Activated CD4-positive, CD25-positive, alpha-beta regulatory T cell treated with anti-CD3 and anti-CD28 coated beads, Interleukin-2, amount 50 U/mL, for 24 hours (primary cell): ENCODE measurements around the gene FRAT1.
A peak's percentile ranks its signal among the peaks of the same experiment; 100 is the strongest.
"Not testable (repeated sequence)": the region's sequence is repeated elsewhere in the genome, so short reads cannot be mapped to it uniquely, and the experiment has no call there.

Experiments used
- ATAC-seq, 2 donors: fragments of 150-1000 bp; cut with Tn5 transposase; one replicate each; pipeline ENCODE4 v1.10.0; 2021; ENCODE audit warnings: mild to moderate bottlenecking in 1 of 2, moderate library complexity in 1 of 2

FRAT1 gene

DNA sequence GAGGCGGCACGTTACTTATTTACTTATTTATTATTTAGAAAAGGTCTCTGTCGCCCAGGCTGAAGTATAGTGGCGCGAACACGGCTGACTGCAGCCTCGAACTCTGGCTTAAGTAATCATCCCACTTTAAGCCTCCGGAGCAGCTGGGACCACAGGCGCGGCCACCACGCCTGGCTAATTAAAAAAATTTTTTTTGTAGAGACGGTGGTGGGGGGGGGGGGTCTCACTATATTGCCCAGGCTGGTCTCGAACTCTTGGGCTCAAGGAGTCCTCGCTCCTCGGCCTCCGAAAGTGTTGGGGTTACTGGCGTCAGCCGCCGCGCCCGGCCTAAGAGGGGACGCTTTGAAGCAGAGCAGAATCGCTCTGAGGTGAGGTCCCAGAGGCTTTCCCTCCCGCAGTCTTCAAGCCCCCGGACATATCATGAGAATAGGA is 16.1 kb downstream of the FRAT1 start:
- ATAC-seq: no peak

DNA sequence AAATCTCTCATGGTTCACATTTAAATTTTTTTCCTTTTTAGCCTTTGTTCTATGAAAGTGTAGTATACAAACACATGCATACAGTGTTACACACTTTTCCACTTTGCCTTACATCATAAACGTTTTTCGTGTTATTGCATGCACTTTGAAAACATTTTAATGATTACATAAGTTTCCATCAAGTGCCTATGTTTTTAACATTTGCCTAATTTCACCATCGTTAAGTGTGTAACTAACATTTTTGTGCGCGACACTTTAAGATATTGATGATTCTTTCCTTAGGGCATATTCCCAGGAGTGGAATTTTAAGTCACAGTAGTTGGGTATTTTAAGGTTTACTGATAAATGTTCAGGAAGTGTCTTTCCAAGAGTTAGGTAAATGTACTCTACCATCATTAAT is 16.9 kb downstream of the FRAT1 start:
- no peak for ATAC-seq

DNA sequence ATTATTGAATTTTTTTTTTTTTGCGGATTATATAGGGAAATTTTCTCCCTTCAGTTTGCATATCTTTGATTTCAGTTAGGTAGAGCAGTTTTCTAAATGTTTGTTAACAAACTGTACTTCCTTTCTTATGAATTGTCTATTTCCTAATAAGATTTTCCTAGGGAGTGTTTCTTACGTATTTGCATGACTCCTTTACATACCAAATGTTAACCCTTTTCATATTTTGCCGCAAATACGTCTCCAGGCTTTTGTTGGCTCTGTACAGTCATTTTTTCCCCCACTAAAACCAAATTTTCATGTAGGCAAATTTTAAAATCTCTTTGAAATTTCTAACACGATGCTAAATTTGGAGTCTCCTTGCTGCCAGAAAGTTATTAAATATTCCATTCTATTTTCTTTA is 17.4 kb downstream of the FRAT1 start:
- ATAC-seq: no peak

DNA sequence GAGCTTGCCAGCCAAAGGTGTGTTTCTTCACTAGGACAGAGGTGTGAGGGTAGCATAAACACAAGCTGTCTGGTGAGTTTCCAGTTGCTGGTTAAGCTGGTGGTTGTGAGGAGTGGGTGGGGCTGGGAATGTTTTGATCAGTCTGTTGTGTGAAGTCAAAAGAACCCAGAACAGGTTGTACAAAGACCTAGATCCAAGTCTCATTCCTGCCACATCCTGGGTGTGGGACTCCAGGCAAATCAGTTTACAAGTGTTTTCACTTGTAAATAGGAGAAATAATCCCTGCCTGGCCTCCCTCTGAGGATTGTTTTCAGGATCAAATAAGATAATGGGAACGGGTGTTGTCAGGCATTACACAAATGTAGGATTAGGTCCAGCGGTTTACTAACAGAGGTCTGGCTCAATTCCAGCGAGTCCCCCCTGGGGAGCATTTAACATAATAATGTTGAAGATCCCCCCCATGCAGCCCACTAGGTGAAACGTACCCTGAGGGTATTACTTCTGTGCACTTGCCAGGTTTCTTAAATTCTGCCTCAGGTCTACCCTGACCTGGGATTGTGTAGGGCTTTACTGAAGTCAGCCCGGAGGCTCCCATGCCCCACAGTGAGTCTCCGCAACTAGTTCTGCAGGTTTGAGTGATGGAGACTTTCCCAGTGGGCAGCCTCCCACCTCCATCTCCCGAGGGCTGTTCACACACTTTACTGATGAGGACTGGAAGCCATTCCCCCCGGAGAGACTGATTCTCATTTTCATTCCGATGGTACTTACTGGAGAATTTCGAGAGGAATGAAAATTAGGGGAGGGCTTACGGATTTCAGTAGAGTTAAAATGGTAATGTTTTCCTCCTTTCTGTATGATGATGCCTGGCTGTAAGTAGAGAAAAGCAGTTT is 18.1 kb downstream of the FRAT1 start:
- no peak for ATAC-seq

DNA sequence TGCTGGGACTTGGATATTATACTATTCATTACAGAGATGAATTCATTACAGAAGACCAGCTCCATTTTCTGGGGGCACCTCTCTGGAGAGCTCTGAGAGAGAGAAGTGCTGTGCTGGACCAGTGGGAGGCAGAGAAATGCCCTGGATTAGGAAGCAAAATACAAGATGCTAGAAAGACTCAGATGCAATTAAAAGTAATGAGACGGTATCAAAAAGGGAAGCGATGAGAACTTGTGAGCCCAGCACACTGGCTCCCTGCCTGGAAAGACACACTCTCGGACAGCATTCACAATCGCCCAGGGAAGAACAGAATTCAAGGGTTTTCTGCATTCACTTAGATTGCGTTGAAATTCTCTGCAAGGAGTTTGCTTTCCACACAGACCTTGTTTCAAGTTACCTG is 19.0 kb downstream of the FRAT1 start:
- ATAC-seq: no peak

DNA sequence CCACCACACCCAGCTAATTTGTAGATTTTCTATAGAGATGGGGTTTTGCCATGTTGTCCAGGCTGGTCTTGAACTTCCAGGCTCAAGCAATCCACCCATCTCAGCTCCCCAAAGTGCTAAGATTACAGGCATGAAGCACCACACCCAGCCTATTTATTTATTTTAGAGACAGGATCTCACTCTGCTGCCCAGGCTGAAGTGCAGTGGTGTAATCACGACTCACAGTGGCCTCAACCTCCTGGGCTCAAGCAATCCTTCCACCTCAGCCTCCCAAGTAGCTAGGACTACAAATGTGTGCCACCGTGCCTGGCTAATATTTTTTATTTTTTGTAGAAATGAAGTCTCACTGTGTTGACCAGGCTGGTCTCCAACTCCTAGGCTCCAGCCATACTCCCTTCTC is 22.3 kb downstream of the FRAT1 start:
- no peak for ATAC-seq

DNA sequence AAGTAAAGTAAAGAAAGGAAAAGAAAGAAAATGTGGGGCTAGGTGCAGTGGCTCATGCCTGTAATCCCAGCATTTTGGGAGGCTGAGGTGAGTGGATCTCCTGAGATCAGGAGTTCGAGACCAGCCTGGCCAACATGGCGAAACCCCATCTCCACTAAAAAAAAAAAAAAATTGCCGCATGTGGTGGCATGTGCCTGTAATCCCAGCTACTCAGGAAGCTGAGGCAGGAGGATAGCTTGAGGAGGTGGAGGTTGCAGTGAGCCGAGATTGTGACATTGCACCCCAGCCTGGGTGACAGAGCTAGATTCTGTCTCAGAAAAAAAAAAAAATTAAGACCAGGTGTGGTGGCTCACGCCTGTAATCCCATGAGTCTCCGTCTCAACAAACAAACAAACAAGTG is 24.6 kb downstream of the FRAT1 start:
- ATAC-seq: not testable (repeated sequence)

DNA sequence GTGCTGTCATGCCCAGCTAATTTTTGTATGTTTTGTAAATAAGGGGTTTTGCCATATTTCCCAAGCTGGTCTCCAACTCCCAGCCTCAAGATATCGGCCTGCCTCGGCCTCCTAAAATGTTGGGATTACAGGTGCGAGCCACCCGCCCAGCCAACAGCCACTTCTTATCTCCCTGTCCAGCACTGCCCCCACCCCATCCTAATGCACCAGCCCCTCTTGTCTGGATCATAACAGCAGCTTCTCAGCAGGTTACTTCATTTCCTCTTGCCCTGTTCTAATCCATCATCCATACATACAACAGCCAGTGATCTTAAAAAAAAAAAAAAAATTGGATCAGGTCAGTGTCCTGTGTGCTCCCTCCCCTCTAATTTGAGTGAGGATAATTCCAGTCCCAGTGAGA is 28.2 kb downstream of the FRAT1 start:
- ATAC-seq: no peak

DNA sequence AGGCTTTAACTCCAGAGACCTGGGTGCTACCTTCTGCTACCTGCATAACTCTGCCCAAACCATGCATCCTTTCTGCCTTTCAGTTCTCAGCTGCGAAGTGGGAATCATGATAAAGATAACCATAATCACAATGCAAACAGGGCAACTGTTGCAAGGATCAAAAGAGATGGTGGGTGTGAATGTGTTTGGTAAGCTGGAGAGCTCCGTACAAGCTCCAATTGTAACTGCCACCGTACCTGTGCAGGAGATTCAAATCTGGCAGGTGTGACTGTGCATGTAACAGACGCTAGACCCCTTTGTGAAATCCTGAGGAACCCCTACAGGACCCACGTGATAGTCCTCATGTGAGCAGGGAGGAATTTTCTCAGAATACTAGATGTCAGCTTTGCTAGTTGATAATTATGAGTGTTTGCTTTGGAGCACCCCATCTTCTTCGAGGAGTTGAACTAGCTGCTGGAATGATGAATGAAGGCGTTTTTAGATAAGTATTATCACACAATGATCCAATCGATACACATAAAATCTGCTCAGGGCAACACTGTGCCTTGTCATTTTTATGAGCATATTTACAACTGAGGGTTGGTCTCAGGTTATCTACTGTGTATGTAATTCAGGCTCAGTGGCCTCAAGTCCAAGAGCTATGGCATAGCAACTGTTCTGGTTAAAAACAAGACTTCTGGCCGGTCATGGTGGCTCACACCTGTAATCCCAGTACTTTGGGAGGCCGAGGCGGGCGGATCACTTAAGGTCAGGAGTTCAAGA is 30.9 kb downstream of the FRAT1 start:
- no peak for ATAC-seq

DNA sequence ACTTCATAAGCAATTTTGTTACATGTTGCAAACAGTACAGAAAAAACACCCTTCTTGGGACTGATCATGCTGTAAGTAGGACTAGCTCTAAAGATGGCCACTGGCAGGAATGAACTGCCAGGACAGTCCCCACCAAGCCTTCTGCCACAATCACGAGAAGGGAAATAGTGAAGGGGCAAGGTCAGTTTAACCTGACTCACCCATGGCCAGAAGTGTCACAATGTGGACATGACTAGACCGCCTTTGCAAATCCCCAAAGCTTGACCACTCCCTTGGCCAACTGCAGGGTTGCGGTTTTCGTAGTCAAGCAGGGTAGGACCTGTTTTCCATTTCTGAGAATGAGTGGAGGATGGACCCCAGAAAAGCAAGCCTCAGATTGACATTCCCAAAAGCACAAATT is 34.9 kb downstream of the FRAT1 start:
- ATAC-seq: no peak

DNA sequence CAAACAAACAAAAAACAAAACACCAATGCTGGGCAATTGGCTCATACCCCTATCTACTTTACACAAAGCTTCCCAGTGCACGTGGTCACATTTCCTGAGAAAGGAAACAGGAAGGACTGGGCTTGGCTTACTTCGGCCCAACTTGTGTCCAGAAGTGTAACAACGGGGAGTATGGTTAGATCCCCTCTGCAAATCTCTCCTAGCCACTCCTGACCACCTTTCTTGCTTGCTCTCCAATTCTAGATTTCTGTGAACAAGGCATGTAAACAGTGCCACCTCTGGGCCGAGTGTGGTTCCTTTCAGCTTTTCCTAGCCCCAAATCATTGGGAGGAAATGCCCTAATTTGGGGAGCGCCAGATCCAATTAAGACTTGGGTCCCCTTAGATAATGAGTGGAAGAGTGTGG is 36.5 kb downstream of the FRAT1 start:
- ATAC-seq: no peak

DNA sequence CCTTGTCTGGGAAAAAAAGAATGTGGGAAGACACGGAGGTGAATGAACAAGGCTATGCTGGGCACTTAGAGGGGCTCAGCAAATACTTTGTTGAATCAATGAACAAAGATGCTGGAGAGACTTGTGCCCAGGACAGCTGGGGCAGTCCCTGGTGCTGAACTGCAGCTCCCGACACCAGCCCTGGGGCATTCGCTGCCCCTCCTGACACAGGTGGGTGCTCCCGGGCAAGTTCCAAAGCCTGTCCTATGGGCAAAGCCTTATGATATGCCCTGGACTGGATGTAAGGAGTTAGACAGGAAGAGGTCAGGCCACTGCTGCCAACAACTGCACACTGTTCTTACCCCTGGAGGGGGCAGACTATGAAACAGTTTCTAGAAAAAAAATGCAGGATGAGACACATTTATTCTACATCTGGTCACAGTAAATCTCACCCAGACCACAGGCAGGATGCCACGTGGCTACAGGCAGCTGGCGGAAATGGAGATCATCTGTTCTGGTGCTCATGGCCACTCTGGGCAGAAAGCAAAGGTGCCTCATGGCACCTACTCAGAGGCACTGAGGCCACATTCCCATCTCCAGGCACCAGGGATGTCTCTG is 37.3 kb downstream of the FRAT1 start:
- ATAC-seq: peak in 1 of 2 donors; percentile 9

DNA sequence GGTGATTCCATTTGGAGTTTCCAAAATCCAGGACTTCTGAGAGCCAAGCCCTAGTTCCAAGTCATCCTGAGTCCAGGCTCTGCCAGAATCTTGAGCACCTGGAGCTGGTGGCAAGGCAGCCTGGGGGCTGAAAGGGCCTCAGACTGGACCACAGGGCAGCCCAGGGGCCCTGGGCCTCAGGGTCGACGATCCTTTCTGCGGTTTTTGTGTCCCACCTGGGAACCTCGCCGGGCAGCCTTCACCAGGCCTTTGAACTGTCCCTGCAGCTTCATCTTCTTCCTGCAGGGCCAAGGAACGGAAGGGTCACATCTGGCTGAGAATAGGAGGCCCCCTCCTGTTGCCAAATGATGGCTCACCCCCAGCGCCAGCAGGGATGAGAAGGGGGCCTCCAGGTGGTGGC is 37.8 kb downstream of the FRAT1 start:
- no peak for ATAC-seq

DNA sequence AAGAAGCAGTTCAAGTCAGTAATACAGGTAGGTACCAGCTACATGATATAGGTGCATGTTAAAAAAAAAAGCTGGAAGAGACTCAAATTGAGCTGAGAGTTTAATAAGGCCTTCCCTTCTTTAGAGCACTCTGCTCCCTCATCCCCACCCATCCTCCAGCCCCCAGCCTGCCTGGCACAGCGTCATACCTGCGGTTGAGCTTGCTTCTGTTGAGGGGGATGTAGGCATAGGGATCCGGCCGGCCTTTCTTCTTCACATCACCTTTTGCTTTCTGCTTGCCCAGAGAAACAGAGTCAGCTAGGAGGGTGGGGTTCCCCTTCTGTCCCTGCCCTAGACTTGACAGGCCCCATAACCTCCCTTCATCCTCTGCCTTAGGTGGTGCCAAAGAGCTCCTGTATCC is 39.3 kb downstream of the FRAT1 start:
- ATAC-seq: no peak

DNA sequence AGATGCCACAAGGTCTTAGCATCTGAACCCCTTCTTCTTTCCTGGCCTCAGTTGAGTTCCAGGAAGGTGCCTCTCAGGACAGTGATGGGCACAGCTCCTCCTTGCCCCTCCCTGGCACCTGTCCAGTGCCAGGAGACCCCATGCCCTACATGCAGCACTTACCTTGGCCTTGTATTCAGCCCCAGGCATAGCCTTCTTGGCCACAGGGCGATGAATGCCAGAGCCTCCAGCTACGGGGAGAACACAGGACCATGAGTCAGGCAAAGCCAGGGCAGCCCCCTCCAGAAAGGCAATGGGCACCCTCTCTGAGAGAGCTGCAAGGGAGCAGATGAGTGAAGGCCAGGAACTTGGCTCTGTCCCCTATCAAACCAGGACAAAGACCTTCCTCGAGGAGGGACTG is 39.7 kb downstream of the FRAT1 start:
- no peak for ATAC-seq

DNA sequence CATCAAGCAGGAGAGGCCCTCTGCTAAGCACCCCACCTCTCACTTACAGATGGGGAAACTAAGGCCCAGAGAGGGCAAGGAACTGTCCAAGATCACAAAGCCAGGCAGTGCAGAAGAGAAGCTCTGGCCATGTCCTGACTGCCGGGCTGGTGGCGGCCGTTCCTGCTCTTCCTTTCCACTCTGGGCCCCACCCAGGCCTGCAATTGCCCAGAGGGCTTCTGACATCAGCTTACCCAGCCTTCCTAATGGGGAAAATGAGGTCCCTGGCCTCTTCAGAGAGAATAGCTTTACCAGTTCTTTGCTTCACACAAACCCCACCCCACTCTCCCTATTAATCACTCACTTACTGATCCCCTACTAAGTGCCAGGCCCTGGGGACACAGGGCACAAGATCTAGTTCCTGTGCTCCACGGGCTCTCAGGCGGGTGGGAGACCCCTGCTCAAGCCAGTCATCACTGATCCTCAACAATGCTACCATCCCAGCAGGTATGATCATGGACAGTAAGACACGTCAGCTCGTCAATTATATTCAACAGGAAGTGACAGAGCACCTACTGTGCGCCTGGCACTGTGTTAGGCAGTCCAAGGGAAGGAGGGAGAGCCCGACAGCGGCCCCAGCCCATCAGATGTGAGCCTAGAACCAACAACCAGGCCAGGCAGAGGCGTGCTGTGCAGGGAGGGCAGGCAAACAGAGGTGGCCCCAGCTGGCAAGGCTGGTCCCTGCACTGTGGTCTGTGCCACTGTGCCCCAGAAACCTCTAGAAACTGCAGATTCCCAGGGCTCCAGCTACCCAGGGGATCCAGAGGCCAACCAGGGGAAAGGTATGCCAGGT is 41.9 kb downstream of the FRAT1 start:
- no peak for ATAC-seq

DNA sequence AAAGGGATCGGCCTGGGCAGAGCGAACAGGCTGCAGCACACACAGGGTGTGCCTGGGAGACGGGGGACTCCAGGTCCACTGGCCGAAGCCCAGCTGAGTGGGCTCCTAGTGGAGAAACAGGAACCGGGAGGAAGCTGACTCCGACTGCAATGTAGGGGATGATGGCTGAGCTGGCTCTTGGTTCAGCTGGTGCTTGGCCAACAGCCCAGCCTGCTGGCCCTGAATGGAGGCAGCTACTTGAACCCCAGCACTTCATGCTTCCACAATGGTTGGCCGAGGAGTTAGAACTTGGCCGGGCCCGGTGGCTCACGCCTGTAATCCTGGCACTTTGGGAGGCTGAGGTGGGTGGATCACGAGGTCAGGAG is 42.4 kb downstream of the FRAT1 start:
- no peak for ATAC-seq

DNA sequence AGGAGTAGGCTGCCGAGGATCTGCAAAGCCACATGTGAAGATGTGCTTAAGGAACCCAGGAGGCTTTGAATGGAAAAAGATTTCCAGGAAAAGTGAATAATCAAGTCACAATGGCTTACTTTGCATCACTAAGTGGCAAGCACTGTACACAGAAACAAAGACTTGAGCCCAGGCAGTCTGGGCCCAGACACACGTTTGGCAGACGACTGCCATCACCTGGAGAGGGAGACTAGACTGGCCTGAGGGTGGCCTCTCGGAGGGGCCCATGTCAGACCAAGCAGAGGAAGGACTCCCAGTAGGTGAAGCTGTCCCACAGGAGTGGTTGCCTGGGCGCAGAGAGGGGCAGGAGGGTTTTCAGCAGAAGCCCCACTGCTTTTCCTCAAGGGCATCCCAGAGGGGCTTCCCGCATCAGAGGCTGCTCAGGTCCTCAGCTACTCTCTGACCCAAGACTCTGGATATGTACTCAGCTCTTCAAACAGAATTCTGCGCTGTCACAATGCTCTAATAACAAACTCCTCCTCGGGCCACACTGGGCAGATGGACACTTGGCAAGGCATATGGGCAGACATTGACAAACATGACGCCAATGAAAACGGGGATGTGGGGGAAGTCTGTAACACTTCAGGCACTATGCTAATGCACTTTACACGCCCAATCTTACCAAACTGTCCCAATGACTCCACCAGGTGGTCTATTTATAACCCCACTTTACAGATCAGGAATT is 43.4 kb downstream of the FRAT1 start:
- ATAC-seq: no peak

DNA sequence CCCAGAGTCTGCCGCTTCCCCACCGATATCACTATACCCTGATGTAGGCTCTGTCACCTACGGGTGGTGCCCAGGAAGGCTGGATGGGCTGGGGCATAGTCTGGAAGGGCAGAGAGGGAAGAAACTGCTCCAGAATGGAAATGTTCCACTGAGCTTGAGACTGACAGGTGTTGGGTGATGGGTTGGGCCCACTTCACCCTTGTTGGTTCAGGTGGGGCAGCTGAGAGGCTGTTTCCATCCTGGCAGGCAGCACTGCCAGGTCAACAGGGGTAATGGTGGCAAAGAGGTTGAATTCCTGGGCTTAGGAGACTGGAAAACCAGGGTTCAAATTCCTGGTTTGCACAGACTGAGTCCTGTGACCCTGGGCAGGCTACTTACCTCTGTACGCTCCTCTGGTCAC is 44.0 kb downstream of the FRAT1 start:
- ATAC-seq: no peak

DNA sequence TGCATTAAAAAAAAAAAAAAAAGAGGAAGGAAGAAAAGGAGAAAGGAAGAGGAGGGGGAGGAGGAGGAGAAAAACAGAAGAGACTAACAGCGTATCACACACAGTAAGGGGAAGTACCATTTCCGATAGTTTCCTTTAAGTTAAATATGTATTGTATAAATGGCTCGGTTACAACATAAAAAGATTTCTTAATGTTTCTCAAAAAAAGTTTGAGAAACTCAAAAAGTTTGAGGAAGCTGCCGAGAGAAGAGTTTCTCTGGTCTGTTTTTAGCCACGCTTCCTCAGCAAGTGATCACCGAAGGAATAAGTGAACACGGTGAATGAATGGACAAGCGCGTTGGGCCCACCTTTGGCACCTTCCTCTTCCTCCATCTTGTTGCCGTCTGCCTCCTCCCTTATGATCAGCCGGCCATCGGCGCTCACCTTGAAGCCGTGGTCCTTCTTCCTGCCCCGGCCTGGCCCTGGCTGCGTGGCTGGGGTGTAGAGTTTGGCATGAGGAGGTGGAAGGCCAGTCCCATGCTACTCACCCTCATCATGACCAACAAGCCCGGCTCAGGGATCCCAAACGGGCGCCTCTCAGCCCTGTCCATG is 46.8 kb downstream of the FRAT1 start:
- ATAC-seq: no peak

DNA sequence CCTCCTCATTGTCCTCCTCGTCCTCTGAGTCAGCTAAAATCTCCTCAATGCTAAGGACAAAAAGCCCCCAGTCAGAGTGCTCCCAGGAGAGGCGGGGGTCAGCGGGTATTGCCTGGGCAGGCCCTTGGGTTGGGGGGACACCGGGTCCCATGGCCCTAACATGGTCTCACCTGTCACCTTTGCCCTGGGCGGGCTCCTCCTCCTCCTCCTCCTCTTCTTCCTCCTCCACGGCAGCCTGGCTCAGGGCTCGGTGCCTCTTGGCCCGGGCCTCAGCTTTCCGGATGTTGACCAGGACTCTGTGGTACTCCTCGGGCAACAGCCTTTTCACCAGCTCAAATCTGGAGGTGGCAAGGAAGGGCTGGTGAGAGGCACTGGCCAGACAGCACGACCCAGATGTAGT is 47.5 kb downstream of the FRAT1 start:
- ATAC-seq: no peak

DNA sequence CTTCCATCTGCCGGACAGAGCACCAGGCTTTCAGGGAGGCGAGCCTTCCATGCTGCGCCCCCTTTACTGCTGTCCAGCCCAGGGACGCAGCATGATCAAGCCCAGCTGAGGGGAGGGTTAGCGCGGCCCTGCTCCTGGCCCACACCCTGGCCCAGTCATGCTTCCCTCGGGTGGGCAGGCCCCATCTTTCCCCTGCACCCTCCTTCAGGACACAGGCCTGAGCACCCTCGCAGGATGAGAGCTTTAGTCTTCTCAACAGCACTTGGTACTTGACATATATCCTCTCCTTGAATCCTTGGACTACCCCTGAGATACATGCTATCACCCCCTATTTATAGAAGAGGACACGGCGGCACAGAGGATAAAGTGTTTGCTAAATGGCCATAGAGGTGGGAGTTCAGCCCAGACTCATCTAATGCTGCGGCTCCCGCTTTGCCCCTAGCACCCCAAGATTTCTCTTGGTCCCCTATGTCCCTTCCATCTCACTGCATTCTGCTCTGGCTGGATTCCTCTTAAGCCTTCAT is 48.1 kb downstream of the FRAT1 start:
- ATAC-seq: no peak
